Stromal cell of bone marrow (primary cell): ENCODE measurements around the gene CAVIN3.

Experiments
- DNase-seq: peaks from one replicate; pipeline ENCODE4 v3.0.0-alpha.2; 2012; ENCODE audit warnings: low read depth

Gene CAVIN3

DNA sequence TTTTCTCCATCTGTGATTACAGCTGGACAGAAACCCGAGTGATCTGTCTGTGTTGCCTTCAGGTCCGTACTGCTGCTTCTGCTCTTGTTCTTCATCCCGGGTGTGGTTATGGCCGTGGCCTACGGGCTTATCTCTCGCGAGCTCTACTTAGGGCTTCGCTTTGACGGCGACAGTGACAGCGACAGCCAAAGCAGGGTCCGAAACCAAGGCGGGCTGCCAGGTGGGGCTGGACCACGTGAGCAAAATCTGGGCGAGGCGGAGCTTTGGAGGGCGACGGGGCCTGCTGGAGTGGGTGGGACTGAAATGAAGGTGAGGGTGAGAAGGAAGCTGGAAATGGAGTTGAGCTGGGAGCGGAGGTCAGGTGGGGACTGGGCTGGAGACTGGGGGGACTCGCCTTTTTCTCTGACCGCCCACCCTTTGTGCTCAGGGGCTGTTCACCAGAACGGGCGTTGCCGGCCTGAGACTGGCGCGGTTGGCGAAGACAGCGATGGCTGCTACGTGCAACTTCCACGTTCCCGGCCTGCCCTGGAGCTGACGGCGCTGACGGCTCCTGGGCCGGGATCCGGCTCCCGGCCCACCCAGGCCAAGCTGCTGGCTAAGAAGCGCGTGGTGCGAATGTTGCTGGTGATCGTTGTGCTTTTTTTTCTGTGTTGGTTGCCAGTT, 49.6 kb downstream of the CAVIN3 start:
- DNase-seq = no peak

DNA sequence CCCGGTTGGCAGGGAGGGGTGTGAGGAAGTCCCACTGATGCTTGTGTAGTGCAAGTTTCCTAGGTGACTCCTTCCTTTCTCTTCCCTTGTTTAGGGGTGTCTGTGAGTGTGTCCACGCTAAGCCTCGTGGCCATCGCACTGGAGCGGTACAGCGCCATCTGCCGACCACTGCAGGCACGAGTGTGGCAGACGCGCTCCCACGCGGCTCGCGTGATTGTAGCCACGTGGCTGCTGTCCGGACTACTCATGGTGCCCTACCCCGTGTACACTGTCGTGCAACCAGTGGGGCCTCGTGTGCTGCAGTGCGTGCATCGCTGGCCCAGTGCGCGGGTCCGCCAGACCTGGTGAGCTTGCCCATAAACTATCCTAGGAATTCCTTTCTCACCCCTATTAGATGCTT, 50.3 kb downstream of the CAVIN3 start:
- DNase-seq = no peak
